K562 (cell line): Measurements from ENCODE around the gene NANOG.

Experiments used
- CTCF ChIP-seq, 3 experiments: IDR thresholded peaks in 2 of 3; conservative IDR thresholded peaks in 1 of 3; 2 replicates each; pipeline ENCODE4 v1.5.1; 2011 to 2012; ENCODE audit warnings: low read length in 3 of 3, mild to moderate bottlenecking in 3 of 3, control low read depth in 2 of 3, improper control_type of control experiment in 1 of 3, inconsistent platforms in 1 of 3, low read depth in 1 of 3, mixed read lengths in 1 of 3, moderate library complexity in 1 of 3; ENCODE audit not compliant: insufficient read depth in 2 of 3
- ELK3 ChIP-seq: fragments of 450-650 bp; formaldehyde crosslinking; IDR thresholded peaks from 2 replicates; pipeline ENCODE4 v1.4.0; 2020; ENCODE audit warnings: mild to moderate bottlenecking
- LARP7 ChIP-seq: fragments of 450-650 bp; IDR thresholded peaks from 2 replicates; pipeline ENCODE4 v1.6.1; 2016
- MAX ChIP-seq: sonication (generic); formaldehyde crosslinking; IDR thresholded peaks from 2 replicates; pipeline ENCODE4 v1.9.0; 2022; ENCODE audit warnings: mild to moderate bottlenecking, missing genetic modification reagents
- NR1H2 ChIP-seq: sonication (generic); formaldehyde crosslinking; IDR thresholded peaks from 2 replicates; pipeline ENCODE4 v1.4.0; 2020; ENCODE audit warnings: mild to moderate bottlenecking, missing genetic modification reagents
- OTX1 ChIP-seq: fragments of 450-650 bp; formaldehyde crosslinking; IDR thresholded peaks from 2 replicates; pipeline ENCODE4 v1.4.0; 2022; ENCODE audit warnings: mild to moderate bottlenecking
- POLR2H ChIP-seq: IDR thresholded peaks from 2 replicates; pipeline ENCODE4 v1.6.1; 2016; ENCODE audit warnings: missing genetic modification characterization, low read depth, mild to moderate bottlenecking, control low read depth, missing compliant biosample characterization, moderate library complexity
- SREBF1 ChIP-seq: fragments of 150-350 bp; IDR thresholded peaks from 2 replicates; pipeline ENCODE4 v1.6.1; 2014; ENCODE audit warnings: antibody characterized with exemption, low read depth, low read length, borderline replicate concordance
- ZBTB43 ChIP-seq: sonication (generic); formaldehyde crosslinking; IDR thresholded peaks from 2 replicates; pipeline ENCODE4 v1.8.0; 2023; ENCODE audit warnings: mild to moderate bottlenecking, missing genetic modification reagents
- ZFP36 ChIP-seq: fragments of 150-350 bp; IDR thresholded peaks from 2 replicates; pipeline ENCODE4 v1.6.1; 2018; ENCODE audit warnings: low read length, low read depth; ENCODE audit not compliant: partially characterized antibody

GRCh38 chr12:7782055-7782454, 7.1 kb upstream of the NANOG start:
- TF ChIP-seq SREBF1: no peak
- no peak for TF ChIP-seq CTCF (IDR thresholded peaks at IDR 0.05 in 2 of 3, conservative IDR thresholded peaks at IDR 0.05 in 1 of 3; ENCODE audit: insufficient read depth in 2 of 3, low read depth in 1 of 3, low read length in 3 of 3)
- TF ChIP-seq LARP7: no peak
- no peak for TF ChIP-seq MAX (CRISPR knock-in tag)
- no peak for TF ChIP-seq ZBTB43
- no peak for TF ChIP-seq ELK3 (CRISPR knock-in tag)
- no peak for TF ChIP-seq NR1H2 (CRISPR knock-in tag)
- no peak for TF ChIP-seq ZFP36
- no peak for TF ChIP-seq POLR2H (tag)
- no peak for TF ChIP-seq OTX1 (CRISPR knock-in tag)
